Esophagus squamous epithelium (tissue), 5 donors: ENCODE measurements around the gene MTURN. TPM values are rescaled to one million over a fixed set of nuclear protein-coding genes. Genes with fewer than 3 reads are reported as not detected.
A peak's percentile ranks its signal among the peaks of the same experiment; 100 is the strongest.

Experiments
- DNase-seq: peaks from one replicate; lab custom pipeline; 2025; lab: John Stamatoyannopoulos, UW
- H3K27ac ChIP-seq, 4 donors: fragments of 200-600 bp; sonication (generic); one replicate each; pipeline ENCODE4 v1.5.1; 2016 to 2019; ENCODE audit warnings: mild to moderate bottlenecking in 1 of 4
- H3K27me3 ChIP-seq, 4 donors: fragments of 200-600 bp; sonication (generic); 1 replicate in 3 of 4; 2 replicates in 1 of 4; pipeline versions ENCODE4 v1.5.1 to v1.6.0; 2017 to 2021; ENCODE audit warnings: antibody characterized with exemption in 1 of 4
- H3K36me3 ChIP-seq, 3 donors: fragments of 200-600 bp; sonication (generic); one replicate each; pipeline ENCODE4 v1.5.1; 2016 to 2019
- H3K4me1 ChIP-seq, 3 donors: fragments of 200-600 bp; sonication (generic); one replicate each; pipeline ENCODE4 v1.5.1; 2017 to 2019
- H3K4me3 ChIP-seq, 4 donors: fragments of 200-600 bp; sonication (generic); 1 replicate in 3 of 4; 2 replicates in 1 of 4; pipeline ENCODE4 v1.5.1; 2016 to 2019; ENCODE audit warnings: mild to moderate bottlenecking in 2 of 4, moderate library complexity in 1 of 4
- H3K9me3 ChIP-seq, 3 donors: fragments of 200-600 bp; sonication (generic); one replicate each; pipeline ENCODE4 v1.5.1; 2016 to 2019
- CTCF ChIP-seq, 6 experiments: fragments of 450-650 bp in 4 of 6; fragments of 200-600 bp in 2 of 6; sonication (generic) in 2 of 6; IDR thresholded peaks; one replicate each; pipeline ENCODE4 v1.5.1; 2016 to 2019; ENCODE audit warnings: antibody characterized with exemption in 6 of 6, mild to moderate bottlenecking in 4 of 6, moderate library complexity in 4 of 6
- POLR2A ChIP-seq, 4 donors: fragments of 450-650 bp; IDR thresholded peaks; one replicate each; pipeline ENCODE4 v1.6.1; 2017; ENCODE audit warnings: antibody characterized with exemption in 4 of 4, mild to moderate bottlenecking in 4 of 4, moderate library complexity in 3 of 4
- WGBS, 2 donors: methylation state at CpG; one replicate each; pipeline ENCODE4 v1.1.5; 2018; 5-methylcytosine and 5-hydroxymethylcytosine counted together
- intact Hi-C: fragments of 100-400 bp; cut with DNase I; formaldehyde crosslinking; loops from one replicate; pipeline ENCODE4 v1.15.0; 2022
- total RNA-seq, 4 donors: library from RNA; depleted of rRNA; stranded (reverse); fragments of >200 nt; gene quantifications; one replicate each; pipeline ENCODE4 v1.1.0, GENCODE V29; 2016
- donor health status: DM: yes; HTN: yes; CAD: no.

The MTURN gene
- total RNA-seq, 4 donors from 2014 or later, result 10.4 to 88.9 (median 18.6) TPM

GRCh38 chr7:30159698-30160143 lies 24.9 kb downstream of the MTURN start:
- DNase-seq, result no peak
- TF ChIP-seq CTCF (IDR thresholded peaks at IDR 0.05) (peak in 2 of 6 experiments; percentile 4 to 26), POLR2A (IDR thresholded peaks at IDR 0.05) (no peak)
- no peaks in the 10 kb centered on the region for H3K9me3 ChIP-seq
- 43 to 45% methylated on average over 3 to 6 of the region's 6 CpGs for WGBS, 2 donors
- no peak overlapping the region for H3K4me3 ChIP-seq
- H3K27me3 ChIP-seq, result no peaks in the 10 kb centered on the region
- H3K4me1 ChIP-seq, result peaks cover 3 to 38% (median 25%) of the 10 kb centered on the region in 3 donors
- peaks cover 0 to 40% (median 0%) of the 10 kb centered on the region in 3 donors for H3K36me3 ChIP-seq
- intact Hi-C loops, result loop anchor here (10.0 kb wide), 1 partner anchor 405 kb away; no protein-coding TSS in a partner anchor
- H3K27ac ChIP-seq, result peak overlapping the region in 1 of 4 donors; percentile 30

GRCh38 chr7:30160329-30160728 lies 25.5 kb downstream of the MTURN start:
- Histone ChIP-seq H3K27me3 (no peaks in the 10 kb centered on the region), H3K4me1 (peaks cover 3 to 44% (median 30%) of the 10 kb centered on the region in 3 donors), H3K4me3 (no peak overlapping the region), H3K36me3 (peaks cover 0 to 34% (median 0%) of the 10 kb centered on the region in 3 donors), H3K9me3 (no peaks in the 10 kb centered on the region), H3K27ac (peak overlapping the region in 1 of 4 donors; percentile 30)
- WGBS, 2 donors, result 43 to 64% methylated on average over 2 of the region's 2 CpGs
- intact Hi-C loops, result loop anchor here (10.0 kb wide), 1 partner anchor 404 kb away; no protein-coding TSS in a partner anchor
- no peak for DNase-seq
- TF ChIP-seq CTCF (IDR thresholded peaks at IDR 0.05), result no peak
- no peak for TF ChIP-seq POLR2A (IDR thresholded peaks at IDR 0.05)

GRCh38 chr7:30162133-30162532 lies 27.3 kb downstream of the MTURN start:
- TF ChIP-seq CTCF (IDR thresholded peaks at IDR 0.05) (no peak), POLR2A (IDR thresholded peaks at IDR 0.05) (no peak)
- WGBS, 2 donors, result 66 to 75% methylated on average over 3 of the region's 3 CpGs

GRCh38 chr7:30162622-30163124 lies 27.9 kb downstream of the MTURN start:
- Histone ChIP-seq H3K27me3 (no peaks in the 10 kb centered on the region), H3K4me1 (peaks cover 13 to 68% (median 35%) of the 10 kb centered on the region in 3 donors), H3K4me3 (no peak overlapping the region), H3K27ac (peak overlapping the region in 2 of 4 donors; percentile 62 to 73), H3K36me3 (peaks cover 0 to 21% (median 0%) of the 10 kb centered on the region in 3 donors), H3K9me3 (no peaks in the 10 kb centered on the region)
- intact Hi-C loops, result loop anchor here (10.0 kb wide), 1 partner anchor 402 kb away; no protein-coding TSS in a partner anchor
- 50 to 53% methylated on average over 5 of the region's 5 CpGs for WGBS, 2 donors
- no peak for DNase-seq
- TF ChIP-seq POLR2A (IDR thresholded peaks at IDR 0.05), result no peak
- no peak for TF ChIP-seq CTCF (IDR thresholded peaks at IDR 0.05)

More at GRCh38 chr7:30162133-30162532, 27.3 kb downstream of the MTURN start:
- H3K4me3 ChIP-seq, result no peak overlapping the region
- DNase-seq, result no peak
- H3K36me3 ChIP-seq, result peaks cover 0 to 27% (median 0%) of the 10 kb centered on the region in 3 donors
- H3K27ac ChIP-seq, result no peak overlapping the region
- H3K9me3 ChIP-seq, result no peaks in the 10 kb centered on the region
- peaks cover 13 to 62% (median 35%) of the 10 kb centered on the region in 3 donors for H3K4me1 ChIP-seq
- H3K27me3 ChIP-seq, result no peaks in the 10 kb centered on the region
- intact Hi-C loops, result loop anchor here (10.0 kb wide), 1 partner anchor 403 kb away; no protein-coding TSS in a partner anchor

GRCh38 chr7:30163231-30163894 lies 28.6 kb downstream of the MTURN start:
- Histone ChIP-seq H3K36me3 (peaks cover 0 to 19% (median 0%) of the 10 kb centered on the region in 3 donors), H3K9me3 (no peaks in the 10 kb centered on the region), H3K27me3 (no peaks in the 10 kb centered on the region), H3K4me1 (peaks cover 13 to 74% (median 35%) of the 10 kb centered on the region in 3 donors), H3K4me3 (peak overlapping the region in 1 of 4 donors; percentile 10), H3K27ac (peak overlapping the region; percentile 56 to 73 (median 65))
- no peak for DNase-seq
- TF ChIP-seq CTCF (IDR thresholded peaks at IDR 0.05) (no peak), POLR2A (IDR thresholded peaks at IDR 0.05) (no peak)
- intact Hi-C loops, result loop anchor here (10.0 kb wide), 1 partner anchor 401 kb away; no protein-coding TSS in a partner anchor
- WGBS, 2 donors, result 28 to 31% methylated on average over 10 to 13 of the region's 13 CpGs
